Fibroblast of skin of right biceps (primary cell): Measurements from ENCODE around the gene GTF2E1.
A peak's percentile ranks its signal among the peaks of the same experiment; 100 is the strongest.
"Not testable (repeated sequence)": the region's sequence is repeated elsewhere in the genome, so short reads cannot be mapped to it uniquely, and the experiment has no call there.

Experiments
- DNase-seq: peaks from one replicate; pipeline ENCODE4 v3.0.0-alpha.2; 2013

Gene GTF2E1

DNA sequence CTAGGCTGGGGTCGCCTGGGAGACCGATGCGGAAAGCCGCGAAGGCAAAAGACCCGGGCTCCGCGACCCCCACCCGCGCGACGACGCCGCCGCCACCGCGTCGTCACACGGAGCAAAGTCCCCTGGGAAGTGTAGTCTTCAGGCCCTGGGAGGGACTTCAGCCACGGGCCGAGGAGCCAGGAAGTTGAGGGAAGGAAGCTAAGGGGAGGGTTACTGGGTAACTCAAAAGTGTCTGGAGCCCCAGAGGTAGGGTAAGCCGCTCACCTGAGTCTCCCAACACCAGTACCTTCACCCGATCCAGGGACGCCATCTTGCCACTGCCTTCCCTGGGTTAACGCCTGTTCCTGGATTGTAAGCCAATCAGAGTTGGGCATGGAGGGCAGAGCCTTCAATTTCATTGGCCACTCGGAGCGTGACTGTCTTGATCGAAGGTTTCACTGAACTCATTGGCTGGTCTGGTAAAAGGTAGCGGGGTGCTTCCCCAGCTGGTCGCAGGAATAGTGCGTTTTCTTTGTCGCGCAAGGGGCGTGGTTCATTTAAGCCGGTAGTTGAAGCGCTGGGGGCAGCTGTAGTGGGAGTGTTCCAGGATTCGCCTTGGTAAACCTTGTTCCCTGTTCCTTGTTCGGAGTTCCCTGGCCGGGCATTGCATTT lies at the start of gene GTF2E1, which contains the start of gene RABL3:
Gene GTF2E1 (plus strand): TSS at position 547 of the 651 bp plus-strand sequence. CDS start 7,809 bp downstream, outside the sequence.
Gene RABL3 (minus strand): TSS at position 319 of the 651 bp plus-strand sequence. CDS start 9 bp downstream, at position 310.
- DNase-seq: peak; percentile 100

DNA sequence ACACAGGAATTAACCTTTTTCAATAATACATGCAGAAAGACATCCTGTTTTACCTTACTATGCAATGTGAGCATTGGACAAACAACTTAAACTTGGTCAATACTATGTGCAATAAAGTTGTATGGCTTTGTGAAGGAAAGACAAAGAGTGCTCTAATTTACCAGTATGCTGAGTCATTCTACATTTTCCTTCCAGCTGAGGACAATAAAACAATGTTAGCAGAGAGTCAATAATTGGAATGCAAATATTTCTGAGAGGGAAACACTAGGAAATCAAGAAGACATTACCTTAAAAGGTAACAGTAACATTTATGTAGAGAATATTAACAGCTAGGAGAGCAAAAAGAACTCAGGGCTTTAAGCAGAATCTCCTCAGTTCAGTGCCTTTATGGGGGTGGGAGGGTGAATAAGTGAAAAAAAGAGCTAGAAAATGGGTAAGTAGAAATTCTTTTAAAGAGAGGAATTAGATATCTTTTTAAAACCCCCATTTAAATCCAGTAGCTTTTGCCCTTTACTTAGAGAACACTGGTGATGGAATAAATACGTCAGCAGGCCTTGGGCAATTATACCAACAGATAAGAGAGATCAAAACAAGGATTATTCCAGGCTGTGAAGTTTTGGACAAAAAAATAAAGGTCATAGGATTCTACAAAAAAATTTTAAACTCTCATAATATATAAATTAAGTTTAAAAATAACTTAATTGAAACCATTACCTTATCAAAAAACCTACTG lies 48.9 kb upstream of the GTF2E1 start:
- DNase-seq: peak; percentile 72

DNA sequence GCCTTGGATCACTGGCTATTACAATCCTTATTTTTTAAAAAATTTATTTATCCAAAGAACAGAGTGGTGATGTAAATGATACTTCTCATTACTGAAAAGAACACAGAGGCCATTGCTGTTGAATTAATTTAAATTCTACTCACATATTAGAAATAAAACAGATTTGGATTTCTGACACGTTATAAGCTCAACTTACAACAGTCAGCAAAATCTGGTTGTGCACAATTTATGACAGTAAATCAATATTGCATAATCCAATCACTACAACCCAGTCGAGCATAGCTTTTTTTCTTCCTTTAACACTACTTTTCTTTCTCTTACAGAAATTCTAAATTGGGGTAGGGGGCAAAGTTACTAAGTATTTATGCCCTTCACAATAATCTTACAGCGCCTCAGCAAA lies 43.2 kb upstream of the GTF2E1 start:
- DNase-seq: no peak

DNA sequence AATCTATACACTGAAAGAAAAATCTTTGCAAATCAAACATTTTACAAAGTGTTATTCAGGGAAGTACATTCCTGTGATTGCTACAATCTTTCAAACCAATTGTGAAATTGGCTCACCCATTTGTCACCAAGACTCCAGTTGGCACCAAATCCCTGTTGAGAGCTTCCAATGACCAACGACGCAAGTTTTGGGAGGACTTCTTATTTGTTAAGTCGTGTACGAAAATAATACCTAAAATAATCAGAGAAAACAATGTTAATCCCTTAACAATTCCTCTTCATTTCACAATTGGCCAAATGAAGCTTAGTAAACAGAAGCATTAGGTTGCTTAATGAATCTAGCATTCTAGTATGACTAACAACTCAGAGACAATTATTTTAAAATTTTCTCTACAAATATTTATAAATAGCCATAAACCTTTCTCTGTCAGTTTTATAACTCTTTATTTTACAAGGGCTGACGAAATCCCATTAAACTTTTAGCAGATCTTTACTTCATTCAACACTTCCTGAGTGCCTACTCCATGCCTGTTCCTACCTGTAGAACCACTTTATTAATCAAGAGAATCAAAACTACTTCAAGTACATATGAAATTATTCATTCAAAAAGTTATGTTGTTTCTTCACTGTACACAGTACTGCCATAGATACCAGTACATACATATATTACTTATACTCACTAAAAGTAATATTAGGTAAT lies 36.5 kb upstream of the GTF2E1 start:
- no peak for DNase-seq

DNA sequence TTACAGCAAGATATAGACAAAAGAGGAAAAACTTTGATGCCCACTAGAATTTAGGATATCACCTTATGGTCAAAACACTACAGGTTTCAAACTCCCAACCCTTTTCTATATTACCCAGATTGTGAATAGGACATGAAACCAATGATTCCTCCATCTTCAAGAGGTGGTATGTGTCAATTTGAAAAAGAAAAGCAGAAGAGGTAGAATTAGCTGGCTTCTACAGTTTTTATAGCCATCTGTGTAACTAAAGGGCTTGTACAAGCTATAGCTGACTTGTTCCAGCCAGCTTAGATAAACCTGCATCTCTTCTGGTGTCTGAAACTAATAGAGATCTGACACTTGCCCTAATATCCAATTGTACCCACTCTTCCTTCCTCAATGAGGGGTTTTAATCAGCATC lies 35.6 kb upstream of the GTF2E1 start:
- no peak for DNase-seq

DNA sequence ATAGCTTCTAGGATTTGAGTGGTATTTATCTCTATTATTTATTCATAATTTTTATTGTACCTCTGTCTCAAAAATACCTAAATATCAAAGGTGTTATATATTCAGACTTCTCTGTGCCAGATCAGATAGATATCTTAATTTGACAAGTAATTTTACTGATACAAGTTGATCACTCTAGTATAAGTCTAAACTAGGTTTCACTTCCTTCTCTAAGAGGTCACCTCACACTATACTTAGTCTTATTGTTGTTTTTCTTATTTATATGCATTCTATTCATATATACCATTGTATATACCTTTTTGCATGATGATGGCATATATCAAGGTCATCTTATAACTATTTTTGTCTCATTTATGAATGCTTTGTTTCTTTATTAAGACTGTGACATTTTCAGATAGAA lies 34.1 kb upstream of the GTF2E1 start:
- DNase-seq: no peak

DNA sequence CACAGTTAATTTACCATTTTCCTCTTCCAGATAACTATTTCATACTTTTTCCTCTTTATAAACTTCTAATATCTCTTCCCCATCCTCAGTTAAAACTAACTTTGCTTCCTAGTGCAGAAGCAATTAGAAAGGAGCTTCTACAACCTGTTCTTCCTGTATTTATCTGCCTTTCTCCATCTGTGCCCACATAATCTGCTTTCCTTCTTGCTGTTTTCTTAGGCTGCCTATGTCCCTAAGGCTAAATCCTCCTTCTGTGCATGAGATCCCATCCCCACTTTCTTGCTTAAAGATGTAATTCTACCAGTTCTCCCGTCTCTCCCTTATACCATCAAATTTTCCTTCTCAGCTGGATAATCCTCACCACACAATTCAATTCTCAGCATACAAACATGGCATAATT lies 32.2 kb upstream of the GTF2E1 start:
- DNase-seq: no peak

DNA sequence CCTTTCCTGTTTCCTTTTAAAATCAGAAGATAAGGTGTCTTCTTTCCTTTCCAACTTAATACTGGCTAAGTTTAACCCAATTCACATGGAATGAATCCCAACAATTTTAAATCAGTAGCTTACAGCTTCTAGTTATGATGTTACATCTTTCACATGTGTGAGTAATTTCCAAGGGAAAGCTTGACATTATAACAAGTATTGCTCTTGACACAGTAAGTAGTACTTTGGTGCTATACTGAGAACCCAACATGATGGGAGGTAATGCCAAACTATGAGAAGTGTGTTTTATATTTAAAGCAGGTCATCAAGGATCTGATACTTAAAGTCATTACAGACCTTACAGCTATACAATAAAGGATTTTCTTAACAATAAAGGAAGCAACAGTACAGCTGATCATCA lies 29.3 kb upstream of the GTF2E1 start:
- no peak for DNase-seq

DNA sequence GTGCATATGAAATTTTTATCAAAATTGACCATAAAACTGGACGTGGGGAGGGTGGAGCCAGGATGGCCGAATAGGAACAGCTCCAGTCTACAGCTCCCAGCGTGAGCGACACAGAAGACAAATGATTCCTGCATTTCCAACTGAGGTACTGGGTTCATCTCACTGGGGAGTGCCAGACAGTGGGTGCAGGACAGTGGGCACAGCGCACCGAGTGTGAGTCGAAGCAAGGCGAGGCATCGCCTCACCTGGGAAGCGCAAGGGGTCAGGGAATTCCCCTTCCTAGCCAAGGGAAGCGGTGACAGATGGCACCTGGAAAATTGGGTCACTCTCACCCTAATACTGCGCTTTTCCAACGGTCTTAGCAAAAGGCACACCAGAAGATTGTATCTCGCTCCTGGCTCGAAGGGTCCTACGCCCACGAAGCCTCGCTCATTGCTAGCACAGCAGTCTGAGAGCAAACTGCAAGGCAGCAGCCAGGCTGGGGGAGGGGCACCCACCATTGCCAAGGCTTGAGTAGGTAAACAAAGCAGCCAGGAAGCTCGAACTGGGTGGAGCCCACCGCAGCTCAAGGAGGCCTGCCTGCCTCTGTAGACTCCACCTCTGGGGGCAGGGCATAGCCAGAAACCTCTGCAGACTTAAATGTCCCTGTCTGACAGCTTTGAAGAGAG lies 23.2 kb upstream of the GTF2E1 start:
- not testable (repeated sequence) for DNase-seq

DNA sequence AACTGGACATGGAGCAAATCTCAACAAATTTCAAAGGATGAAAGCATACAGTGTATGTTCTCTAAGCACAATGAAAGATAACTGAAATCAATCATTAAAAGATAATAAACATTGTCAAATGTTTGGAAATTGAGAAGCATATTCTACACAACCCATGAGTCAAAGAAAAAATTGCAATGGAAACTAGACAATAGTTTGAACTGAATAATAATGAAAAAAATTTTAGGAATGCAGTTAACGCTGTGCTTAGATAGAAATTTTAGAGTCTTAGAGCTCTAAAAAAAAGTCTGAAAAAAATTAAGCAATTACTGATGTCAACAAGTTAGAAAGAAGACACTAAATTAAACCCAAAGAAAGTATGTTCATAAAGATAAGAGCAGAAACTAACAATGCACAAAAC lies 15.8 kb upstream of the GTF2E1 start:
- DNase-seq: peak; percentile 29

DNA sequence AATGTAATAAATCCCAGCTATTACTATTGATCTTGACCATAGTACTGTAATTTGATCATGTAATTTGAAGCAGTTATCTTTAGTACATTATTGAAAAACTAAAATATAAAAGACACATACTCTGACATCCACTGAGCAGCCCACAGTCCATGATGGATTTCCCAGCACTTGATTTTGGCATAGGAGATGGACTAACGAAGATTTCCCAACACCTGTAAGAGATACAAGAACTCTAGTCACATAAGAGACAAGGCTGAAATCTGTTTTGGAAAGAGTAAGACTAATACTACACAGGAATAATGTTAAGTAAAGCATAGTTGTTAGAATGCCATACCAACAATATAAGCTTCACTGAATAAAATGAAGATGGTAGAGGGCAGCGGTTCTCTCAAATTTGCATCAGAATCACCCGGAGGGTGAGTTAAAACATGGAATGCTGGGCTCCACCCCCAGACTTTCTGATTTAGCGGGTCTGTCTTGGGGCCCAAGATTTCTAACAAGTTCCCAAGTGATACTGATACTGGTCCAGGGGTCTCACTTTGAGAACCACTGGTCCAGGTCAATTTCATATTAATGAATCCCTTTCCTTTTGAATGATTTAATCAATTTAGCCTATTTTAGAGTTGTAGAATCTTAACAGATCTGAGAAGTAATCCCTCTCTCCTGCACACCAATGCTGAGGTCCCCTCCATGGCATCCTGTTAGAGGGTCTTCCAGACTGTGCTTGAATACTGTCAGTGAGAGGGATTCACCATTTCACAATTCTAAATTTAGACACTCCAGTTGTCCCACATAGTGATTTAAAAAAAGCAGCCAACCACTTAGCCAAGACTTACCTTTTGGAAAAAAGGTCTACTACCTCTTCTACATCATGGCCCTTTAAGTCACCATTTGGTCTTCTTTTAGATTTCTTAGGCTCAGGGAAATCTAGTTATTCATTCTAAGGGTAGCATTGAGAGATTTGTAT lies 11.7 kb upstream of the GTF2E1 start:
- no peak for DNase-seq

DNA sequence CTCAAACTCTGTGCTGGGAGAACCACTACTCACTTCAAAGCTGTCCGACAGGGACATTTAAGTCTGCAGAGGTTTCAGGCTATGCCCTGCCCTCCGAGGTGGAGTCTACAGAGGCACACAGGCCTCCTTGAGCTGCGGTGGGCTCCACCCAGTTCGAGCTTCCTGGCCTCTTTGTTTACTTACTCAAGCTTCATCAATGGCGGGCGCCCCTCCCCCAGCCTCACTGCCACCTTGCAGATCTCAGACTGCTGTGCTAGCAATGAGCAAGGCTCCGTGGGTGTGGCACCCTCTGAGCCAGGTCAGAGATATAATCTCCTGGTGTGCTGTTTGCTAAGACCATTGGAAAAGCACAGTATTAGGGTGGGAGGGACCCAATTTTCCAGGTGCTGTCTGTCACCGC lies 4.5 kb upstream of the GTF2E1 start:
- not testable (repeated sequence) for DNase-seq

DNA sequence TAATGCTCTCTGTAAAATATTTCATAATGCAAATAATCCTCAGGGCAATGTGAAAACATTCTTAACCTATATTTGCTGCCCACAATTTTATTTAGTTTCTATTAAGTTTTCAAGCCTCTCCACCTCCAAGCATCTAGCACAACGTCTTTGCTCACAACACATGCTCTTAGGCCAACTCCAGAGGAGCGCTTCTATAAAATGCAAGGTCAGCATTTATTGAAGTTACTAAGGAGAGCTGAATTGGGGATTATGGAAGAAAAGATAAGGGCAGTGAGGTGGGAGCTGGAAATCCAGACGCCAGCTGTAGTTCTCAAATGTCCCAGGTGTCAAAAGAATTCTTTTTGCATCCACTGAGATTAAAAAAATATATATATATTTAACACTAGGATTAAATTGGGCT lies 1.2 kb upstream of the GTF2E1 start:
- no peak for DNase-seq

DNA sequence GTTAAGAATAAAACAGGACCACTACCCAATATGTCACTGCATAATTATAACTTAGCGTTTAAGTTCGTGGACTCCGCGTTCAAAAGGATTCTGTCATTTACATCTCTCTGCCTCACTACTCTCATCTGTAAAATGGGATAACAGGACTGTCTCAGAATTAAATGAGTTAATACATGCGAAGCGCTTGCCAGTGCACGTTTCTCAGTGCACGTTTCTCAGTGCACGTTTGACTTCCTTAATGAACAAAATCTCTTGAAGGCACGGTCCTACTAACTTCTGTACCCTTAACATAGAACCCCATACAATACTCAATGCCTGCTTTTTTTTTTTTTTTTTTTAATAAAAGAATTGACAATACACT lies 727 bp upstream of the GTF2E1 start:
- DNase-seq: peak; percentile 67

DNA sequence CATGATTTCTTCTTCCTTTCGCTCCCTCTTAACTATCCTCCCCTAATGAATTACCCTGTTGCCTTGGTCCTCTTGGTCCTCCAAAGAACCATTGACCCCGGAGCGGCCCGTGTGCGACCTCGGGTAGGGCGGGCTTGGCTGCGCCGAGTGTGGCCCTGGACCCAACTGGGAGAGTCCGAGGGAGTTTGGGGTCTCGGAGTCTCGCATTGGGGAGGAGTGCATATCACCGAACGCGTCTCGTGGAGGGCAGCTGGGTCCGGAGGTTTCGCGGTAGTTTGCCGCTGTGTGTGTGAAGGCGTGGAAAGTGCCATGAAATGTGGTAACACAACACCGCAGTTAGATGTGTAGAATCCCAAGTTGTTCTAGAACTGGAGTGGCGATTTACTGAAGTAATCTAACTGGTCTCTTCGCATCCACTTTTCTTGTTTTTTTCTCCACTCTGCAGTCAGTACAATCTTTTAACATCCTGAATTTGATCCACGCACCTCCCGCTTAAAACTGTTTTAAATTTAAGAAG lies 363 bp downstream of the GTF2E1 start:
- DNase-seq: peak; percentile 29

DNA sequence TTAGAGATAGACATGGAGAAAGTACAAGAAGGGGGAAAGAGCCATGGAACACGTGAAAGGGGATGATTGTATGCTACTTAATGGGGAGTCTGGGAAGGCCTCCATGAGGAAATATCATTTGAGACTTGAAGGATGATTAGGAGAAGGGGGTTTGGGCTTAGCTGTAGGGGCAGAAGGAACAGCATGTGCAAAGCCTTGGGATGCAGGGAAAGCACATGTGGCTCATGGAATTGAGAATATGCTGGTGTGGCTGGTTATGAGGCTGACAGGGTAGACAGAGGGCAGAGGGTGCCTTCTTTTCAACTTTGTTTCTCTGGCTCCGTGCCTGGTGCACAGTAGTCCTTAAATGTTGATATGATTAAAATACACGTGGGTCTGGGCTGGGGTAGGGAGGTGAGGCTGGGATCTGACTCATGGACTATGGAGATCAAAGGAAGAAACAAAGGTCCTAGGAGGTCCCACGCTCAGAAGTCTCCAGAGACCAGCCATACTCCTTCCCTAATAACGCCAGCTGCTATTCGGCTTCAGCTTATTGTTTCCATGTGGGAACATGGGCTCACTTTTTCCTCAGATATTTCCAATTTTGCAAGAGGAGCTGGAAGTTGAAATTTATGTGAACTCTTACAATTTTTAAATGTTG lies 1.1 kb downstream of the GTF2E1 start:
- peak; percentile 68 for DNase-seq

DNA sequence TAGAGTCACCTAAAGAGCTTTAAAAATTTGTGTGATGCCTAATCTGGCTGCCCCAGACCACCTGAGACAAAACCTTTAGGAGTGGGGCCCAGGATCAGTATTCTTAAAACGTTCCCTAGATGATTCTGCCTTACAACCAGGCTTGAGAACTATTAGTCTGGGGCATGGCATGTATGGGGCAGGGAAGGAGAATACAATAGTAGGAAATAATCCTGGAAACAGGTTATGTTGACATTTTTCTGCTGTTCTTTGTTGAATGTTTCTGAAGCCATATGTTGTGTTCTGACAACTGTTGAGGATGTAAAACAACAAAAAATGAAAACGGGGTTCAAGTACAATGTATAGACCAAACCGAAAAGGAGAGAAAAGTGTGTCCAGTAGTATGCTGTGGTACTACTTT lies 2.9 kb downstream of the GTF2E1 start:
- no peak for DNase-seq

DNA sequence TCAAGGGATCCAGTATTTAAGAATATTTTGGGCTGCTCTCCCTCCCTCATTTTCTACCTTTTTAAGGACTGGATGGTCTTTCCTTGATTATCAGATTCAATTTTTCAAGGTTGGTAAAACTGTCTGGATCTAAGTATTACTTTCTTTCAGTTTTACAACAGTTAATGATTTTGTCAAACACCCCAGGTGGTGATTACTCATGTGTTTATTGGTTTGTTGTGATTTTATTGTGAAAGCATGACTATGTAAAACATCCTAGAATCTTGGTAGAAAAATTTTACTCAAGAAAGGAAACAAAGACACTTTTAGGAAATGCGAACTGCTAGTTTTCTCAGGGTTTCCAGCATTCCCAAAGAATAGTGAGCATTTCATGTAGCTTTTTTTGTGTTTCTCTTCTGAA lies 7.3 kb downstream of the GTF2E1 start:
- DNase-seq: no peak

DNA sequence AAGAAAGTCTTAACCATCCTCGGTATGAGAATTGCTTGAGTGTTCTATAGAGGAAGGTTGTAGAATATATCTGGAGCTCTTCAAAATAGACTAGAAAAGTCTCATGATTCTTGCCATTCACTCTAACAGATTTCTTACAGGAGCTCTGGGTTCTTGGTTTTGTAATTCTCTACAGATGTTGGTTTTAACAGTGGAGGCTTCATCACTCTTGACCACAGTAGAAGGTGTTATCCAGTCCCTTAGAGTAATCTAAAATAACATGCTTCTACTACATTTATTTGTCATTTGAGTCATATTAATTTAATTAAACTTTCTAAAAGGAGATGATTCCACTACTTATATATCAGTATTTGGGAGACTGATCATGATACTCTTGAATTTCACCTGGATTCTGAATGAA lies 9.7 kb downstream of the GTF2E1 start:
- no peak for DNase-seq

DNA sequence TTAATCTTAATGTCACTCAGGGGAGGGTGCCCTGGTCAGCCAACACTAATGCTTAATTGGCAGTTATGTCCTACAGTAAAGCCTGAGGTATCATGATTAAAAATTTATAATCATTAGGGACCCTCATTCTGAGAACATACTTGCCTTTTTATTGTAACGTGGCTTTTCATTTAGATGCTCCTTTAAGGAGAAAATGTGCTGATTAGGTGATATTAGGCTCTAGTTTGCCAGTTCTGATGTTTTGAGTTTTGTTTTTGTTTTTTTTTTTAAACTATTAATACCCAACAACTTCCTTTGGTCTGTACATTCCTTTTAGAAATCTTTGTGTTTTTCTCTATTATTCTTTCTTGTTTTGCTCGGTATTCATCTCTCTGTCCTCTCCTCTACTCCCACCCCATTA lies 10.3 kb downstream of the GTF2E1 start:
- no peak for DNase-seq

DNA sequence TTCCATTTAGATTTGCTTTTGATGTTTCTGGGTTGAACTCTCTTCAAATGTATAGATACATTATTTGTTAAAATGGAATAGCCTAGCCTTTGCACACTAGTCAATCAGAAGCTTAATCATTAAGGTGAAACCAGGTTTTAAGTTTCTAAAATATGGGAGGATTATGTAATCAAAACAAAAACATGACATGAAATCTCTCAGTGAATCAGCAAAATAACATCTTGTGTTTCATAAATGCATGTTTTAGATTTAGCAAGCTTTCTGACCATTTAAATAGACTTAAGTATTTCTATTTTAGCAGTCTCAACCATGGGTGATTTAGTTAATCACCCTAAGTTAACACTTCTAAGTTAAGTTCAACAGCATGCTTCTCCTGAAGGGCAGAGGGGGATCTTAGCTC lies 11.3 kb downstream of the GTF2E1 start:
- no peak for DNase-seq

DNA sequence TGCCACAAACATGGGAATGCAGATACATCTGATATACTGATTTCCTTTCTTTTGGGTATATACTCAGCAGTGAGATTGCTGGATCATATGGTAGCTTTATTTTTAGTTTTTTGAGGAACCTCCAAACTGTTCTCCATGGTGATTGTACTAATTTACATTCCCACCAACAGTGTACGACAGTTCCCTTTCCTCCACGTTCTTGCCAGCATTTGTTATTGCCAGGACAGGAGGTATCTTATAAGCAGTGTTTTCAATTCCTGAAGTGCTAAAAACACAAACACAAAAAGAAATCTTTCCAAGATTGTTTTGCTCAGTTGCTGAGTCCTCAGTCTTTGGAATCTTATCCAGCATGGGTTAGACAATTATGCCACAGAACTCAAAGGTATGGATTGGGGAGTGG lies 13.5 kb downstream of the GTF2E1 start:
- DNase-seq: no peak
